ENCODE results near the gene NLGN2.

The NLGN2 gene

GRCh38 chr17:7414837-7415236 lies 7.2 kb downstream of the NLGN2 start:
- DNase-seq (ENCODE audit: low spot score): no peak

- no peak for DNase-seq (ENCODE audit: low spot score)
These were observed 8.1 kb downstream of the NLGN2 start for GRCh38 chr17:7415784-7416183.

- no peak for DNase-seq (ENCODE audit: low spot score)
These were observed 8.7 kb downstream of the NLGN2 start for GRCh38 chr17:7416323-7416722.

- no peak for DNase-seq (ENCODE audit: low spot score)
These were observed 9.5 kb downstream of the NLGN2 start for GRCh38 chr17:7417056-7417655.

- no peak for DNase-seq (ENCODE audit: low spot score)
These were observed 11.0 kb downstream of the NLGN2 start for GRCh38 chr17:7418472-7419152.

- no peak for DNase-seq (ENCODE audit: low spot score)
These were observed 12.4 kb downstream of the NLGN2 start, which contains the start of gene SPEM1 for GRCh38 chr17:7419819-7420610. Gene SPEM1 (plus strand): TSS chr17:7420324. CDS start chr17:7420385, 61 bp downstream.

- no peak for DNase-seq (ENCODE audit: low spot score)
These were observed 13.5 kb downstream of the NLGN2 start for GRCh38 chr17:7421186-7421585.

- DNase-seq (ENCODE audit: low spot score): no peak
These were observed 16.0 kb downstream of the NLGN2 start for GRCh38 chr17:7423679-7424078.

GRCh38 chr17:7425316-7425715 lies 17.7 kb downstream of the NLGN2 start, which contains the start of gene SPEM2:
Gene SPEM2 (plus strand): TSS chr17:7425616. CDS start chr17:7425689, 73 bp downstream.
- no peak for DNase-seq (ENCODE audit: low spot score)

- DNase-seq (ENCODE audit: low spot score): no peak
These were observed 18.1 kb downstream of the NLGN2 start for GRCh38 chr17:7425756-7426155.

GRCh38 chr17:7426203-7426863 lies 18.7 kb downstream of the NLGN2 start:
- DNase-seq (ENCODE audit: low spot score): no peak

- no peak for DNase-seq (ENCODE audit: low spot score)
These were observed 19.3 kb downstream of the NLGN2 start for GRCh38 chr17:7426896-7427489.

- DNase-seq (ENCODE audit: low spot score): no peak
These were observed 19.9 kb downstream of the NLGN2 start for GRCh38 chr17:7427549-7427948.

GRCh38 chr17:7428557-7428956 lies 20.9 kb downstream of the NLGN2 start, which contains the start of gene SPEM3:
Gene SPEM3 (plus strand): TSS chr17:7428857. CDS start chr17:7428903, 46 bp downstream.
- DNase-seq (ENCODE audit: low spot score): no peak

- DNase-seq (ENCODE audit: low spot score): no peak
These were observed 22.1 kb downstream of the NLGN2 start for GRCh38 chr17:7429722-7430121.

GRCh38 chr17:7431231-7431630 lies 23.6 kb downstream of the NLGN2 start:
- DNase-seq (ENCODE audit: low spot score): no peak

- no peak for DNase-seq (ENCODE audit: low spot score)
These were observed 24.7 kb downstream of the NLGN2 start for GRCh38 chr17:7432296-7432695.

GRCh38 chr17:7435676-7436555 lies 28.3 kb downstream of the NLGN2 start:
- peak; percentile 53 for DNase-seq (ENCODE audit: low spot score)

GRCh38 chr17:7436556-7437368 lies 29.1 kb downstream of the NLGN2 start:
- DNase-seq (ENCODE audit: low spot score): peak; percentile 81

GRCh38 chr17:7437369-7437863 lies 29.8 kb downstream of the NLGN2 start:
- DNase-seq (ENCODE audit: low spot score): no peak

Data from CD4-positive, alpha-beta T cell treated with Interleukin-15 for 4 hours (primary cell).